Right kidney (tissue), 1 donor: ENCODE data around the gene TAF3.

Source experiments
- DNase-seq: peaks from one replicate; pipeline ENCODE4 v3.0.0-alpha.2; 2016

TAF3 gene

DNA sequence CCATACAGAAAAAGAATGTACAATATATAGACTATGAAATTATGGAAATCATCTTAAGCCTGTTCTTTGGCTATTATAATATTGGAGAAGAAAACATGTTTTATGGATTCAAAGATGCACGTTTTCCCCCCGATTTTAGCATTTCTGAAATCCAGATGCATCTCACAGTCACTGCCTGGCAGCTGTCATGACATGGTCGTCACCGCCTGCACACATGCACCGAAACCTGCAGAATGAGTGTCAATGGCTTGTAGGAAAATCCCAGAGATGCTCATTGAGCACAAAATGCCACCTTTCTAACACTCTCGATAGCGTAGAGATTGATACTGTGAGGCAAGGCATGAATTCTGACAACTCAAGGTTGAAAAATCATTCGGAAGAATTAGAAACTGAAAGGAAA, 115.5 kb downstream of the TAF3 start:
- no peak for DNase-seq

DNA sequence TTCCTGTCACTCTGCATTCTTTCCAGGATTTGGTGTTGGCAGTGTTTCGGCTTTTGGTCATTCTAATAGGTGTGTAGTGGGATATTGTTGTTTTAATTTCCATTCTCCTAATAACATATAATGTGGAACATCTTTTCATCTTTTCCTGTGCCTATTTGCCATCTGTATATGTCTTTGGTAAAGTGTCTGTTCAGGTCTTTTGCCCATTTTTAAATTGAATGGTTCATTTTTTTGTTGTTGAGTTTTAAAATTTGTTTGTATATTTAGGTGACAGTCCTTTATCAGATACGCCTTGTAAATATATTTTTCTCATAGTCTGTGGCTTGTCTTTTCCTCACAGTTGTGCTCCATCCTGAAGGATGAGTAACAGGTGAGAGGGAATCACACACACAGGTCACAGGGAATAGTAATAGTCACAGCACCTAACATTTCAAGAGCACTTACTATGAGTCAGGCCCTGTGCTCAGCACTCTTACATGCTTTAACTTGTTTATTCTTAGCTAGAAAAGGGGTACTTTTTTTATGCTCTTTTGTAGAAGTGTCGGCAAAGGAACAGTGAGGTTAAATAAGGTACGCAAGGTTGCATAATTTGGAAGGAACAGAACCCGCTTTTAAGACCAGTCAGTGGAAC, 119.1 kb downstream of the TAF3 start:
- DNase-seq: no peak

DNA sequence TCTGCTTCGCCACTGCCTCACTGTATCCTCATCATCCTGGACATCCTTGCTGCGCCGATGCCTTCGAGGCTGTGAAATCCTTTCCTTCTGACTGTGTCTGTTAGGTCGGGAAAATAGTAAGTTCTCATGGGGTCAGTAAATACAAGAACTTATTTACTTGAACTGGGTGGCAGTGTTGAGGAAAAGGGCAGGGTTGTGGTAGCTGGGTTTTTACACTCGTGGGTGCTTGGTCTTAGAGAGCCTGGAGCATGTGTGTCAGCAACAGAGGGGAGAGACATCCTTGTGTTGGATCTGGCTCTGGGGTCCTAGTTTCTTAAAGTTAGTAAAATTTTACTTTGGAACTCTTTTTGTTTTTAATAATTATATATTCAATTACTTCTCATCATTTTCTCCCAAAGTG, 123.3 kb downstream of the TAF3 start:
- no peak for DNase-seq

DNA sequence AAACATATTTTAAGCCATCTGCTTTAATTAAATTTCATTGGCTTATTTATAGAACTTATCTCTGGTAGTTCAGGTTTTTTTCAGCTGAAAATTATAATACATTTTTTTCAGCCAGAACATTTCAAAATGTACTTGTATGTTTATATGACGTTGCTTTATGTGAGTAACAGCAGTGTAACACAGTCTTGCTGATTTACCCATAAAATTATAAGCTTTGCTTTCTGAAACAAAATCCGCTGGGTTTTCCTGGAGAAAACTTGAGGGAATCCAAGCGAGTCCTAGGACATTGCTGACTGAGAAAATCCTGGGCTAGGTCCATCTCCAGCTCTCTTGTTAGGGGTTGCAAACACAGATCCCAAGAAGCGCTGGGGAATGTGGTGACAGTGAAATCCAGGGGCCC, 124.0 kb downstream of the TAF3 start:
- no peak for DNase-seq

DNA sequence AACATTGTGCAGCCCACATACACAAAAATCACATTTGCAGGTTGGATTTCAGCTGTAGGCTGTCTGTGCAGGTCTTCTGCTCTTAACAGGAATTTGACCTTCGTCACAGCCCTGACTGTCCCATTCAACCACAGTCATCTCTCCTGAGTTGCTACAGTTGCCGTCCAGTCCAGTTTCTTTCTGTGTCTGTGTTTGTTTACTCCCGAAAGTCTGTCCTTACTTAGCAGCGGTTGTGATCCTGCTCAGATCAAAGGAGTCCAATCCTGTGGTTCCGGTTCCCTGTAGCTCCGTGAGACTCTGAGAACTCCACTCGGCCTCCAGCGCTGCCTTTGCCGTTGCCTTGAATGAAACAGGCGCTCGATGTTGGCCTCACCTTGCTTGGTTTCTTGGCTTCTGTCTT, 124.6 kb downstream of the TAF3 start:
- no peak for DNase-seq

DNA sequence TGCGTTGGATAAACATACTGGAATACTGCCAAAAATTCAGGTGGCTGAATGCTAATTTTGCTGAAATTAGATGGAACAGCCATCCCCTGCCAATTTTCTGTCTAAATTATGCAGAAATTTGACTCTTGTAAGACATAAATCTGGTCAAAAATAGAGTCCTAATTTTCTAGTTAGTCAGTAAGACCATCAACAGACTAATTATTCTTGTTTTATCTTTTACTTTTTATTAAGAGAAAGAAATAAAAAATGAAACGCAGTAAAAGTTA, 125.8 kb downstream of the TAF3 start:
- DNase-seq: no peak

DNA sequence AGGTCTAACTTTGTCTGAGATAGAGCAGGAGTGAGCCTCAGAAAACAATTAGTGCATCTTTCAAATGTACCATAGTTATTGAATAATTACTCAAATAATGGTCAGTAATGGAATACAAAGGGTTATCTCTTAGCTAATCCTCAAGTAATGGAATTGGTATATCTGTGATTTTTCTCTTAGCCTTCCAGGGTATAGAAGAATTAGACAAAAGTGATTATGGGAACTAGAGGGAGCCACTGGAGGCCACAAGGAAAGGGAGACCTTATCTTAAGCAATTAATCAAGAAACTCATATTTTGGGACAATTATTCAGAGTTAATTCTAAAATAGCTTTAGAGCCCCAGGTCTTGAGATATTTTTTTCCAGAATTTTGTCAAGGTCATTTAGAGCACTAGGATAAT, 126.2 kb downstream of the TAF3 start:
- DNase-seq: no peak

DNA sequence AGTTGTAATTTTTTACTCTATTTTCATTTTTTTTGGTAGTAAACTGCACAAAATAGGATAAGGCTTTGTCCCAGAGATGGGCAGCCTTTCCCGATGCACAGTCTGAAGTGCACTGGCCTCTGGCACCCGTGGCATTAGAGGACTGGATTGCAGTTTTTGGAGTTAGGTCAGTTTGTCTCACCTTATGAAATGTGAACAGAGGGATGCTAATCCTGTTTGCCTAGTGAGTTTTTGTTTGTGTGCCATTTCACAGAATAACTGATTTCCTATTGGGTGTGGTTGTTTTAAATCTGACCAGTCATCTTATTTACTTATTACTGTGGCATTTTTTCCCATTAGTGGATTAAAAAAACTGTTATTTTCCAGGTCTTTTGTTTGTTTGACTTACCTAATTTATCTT, 126.7 kb downstream of the TAF3 start:
- no peak for DNase-seq

DNA sequence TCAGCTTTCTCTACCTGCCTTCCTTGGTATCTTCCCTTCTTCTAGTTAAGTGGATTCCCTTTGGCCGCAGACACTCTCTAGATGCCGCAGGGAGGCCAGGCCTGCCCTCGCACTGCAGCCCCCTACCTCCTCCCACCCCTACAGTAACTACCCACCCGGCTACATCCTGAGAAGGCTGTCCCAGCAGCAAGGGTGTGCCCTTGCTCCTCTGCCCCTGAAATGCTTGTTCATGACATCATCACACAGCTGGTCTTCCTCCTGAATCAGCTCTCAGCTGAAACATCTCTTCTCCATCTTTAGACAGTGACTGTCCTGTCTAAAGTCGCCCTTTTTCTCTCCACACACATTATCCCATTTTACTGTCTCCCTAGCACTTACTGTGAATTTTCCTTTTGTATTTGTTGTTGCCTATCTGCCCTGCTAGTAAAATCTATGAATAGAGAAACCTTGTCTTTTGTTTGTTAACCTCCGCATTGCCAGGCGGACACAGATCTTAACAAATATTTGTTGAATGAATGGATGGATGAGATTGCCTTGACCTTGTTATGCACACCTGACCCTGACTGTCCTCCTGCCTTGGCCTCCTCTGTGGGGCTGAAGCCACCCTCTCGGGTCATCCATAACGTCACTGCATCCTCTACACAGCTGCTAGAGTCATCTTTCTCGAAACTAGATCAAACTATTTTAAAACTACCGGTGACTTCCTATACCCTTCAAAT, 127.3 kb downstream of the TAF3 start:
- DNase-seq: no peak

DNA sequence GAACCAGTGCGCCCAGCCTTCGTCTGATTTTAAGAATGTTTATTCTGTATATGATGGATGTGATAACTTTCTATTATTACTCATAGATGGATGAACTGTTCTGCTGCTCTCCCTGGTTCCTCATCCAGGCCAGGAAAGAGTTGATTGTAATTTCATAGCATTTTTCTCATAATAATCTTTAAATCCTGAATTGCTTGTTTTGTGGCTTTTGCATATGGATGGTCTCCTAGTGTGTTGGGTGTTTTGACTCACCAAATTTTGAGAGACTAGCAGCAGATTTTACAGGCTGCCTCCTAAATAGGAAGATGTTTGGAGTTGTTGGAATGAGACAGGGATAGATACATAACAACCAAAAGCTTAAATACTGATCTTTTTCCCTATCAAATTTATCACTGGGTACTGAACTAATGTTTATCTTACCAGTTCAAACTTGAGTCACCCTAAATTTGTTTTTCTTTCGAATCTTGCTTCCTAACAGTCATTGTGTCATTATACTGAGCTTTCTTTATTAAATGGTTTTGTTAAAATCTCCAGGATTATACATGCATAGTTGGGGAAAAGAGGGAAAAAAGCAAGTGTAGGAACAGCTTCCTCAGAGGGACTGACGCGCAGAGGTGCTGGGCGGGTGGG, 130.2 kb downstream of the TAF3 start:
- no peak for DNase-seq

DNA sequence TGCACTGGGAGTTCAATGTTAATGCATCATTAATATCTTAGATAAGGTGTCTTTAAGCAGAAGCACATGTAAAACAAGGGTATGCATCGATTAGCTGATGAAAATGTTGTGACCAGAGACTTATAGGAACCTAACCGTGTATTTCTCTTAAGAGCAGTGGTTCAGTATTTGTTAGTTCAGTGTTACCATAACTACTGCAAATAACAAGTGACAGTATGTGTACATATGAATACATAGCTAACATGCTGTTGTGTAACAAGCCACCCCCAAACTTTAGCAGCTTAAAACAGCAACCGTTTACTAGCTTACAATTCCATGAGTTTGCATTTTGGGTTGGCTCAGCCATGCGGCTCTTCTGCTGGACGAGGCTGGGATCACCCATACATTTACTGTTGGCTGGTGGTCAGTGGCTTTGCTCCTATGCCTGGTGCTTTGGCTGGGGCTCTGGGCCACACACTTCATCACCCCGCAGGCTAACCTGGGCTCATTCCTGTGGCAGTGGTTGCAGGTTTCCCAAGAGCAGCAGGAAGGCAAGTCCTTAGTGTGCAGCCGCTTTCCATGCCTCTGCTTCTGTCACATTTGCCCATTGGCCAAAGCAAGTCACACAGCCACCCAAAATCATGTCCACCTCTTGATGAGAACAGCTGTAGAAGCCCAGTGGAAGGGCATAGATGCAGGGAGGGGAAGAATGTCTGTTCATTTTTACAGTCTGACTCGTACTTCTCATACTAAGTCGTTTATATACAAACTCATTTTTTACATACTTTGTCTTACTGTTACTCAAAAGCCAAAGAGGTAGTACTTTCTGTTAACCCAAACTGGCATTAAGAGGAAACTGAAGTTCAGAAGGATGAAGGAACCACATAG, 132.9 kb downstream of the TAF3 start:
- no peak for DNase-seq

DNA sequence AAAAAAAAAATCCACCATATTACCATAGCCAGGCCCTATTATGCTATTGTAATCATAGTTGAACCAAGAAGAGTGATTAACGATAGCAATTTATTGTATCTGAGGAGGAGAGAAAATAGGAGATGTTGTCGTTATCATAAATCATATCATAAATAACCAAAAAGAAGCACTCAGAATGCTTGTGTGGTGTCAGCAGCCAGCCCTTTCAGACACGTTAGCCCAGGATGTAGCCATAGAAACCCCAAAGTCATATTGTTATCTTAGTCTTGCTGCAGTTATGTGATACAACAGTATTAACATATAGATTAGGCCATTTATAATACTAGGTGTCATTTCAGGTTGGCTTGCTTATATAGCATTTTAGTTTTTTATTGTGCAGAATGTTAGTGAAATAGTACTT, 134.0 kb downstream of the TAF3 start:
- no peak for DNase-seq

DNA sequence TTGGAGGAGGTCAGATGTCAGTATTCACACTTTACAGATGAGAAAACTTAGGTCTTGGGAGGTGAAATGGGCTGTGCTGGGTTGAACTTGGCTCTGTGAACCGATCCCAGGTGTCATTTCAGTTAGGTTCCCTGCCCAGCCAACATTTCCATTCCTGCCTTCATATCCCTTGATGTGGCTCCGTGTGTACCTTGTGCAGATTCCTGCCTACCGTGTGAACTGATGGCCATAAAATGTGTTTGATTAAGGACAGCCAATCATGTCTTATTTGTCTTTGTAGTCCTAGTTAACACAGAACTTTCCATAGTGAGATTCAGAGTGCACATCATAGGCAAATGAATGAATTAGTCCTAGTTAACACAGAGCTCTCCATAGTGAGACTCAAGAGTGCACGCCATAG, 135.1 kb downstream of the TAF3 start:
- DNase-seq: no peak

DNA sequence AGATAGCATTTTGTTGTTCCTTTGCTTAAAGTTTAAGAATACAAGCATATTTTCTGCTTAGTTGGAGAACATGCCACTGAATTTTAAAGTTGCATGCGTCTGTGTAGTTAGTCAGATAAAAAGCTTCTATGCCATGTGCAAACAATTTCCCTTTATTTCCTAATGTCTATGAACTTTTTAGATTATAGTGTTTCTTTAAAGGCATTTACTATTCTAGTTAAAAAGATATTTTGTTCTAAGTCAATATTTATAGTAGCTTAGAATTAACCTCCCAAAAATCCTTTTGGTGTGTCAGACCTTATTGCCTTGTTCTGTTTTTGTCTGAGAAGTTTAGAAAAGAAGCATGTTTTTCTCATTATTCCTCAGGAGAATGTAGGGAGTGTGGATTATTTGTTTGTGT, 137.1 kb downstream of the TAF3 start:
- DNase-seq: no peak

DNA sequence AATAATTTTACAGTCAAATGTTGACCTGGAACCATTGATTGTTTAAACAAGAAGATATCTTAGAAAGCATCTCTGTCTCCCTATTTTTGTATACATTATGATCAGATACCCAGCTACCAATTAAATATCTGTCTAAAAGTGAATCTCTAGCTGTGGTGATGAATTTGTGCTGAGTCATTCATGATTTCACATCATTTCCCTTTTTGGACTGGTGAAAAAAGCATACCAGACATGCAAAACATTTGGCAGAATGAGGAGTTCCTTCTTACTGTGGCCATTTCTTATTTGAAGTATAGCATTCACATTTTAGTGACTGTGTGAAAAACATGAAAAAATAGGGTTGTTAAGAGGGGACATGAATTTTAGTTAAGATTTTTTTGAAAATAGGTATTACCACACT, 138.2 kb downstream of the TAF3 start:
- no peak for DNase-seq

DNA sequence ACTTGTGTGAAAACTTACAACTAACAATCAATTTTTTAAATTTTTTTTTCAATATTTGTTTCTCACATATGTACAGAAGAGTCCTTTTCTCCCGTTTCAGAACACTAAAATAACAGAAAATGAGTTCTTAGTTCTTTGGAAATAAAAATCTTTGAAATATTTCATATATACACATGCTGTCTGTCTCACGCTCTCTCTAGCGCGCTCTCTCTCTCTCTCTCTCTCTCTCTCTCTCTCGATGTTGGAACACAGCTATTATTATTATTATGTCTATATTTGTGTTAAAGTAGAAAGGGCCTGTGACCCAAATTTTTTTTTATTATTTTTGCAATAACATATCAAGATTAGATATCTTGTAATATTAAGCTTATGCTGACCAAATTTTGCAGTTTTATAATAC, 139.3 kb downstream of the TAF3 start:
- DNase-seq: no peak

DNA sequence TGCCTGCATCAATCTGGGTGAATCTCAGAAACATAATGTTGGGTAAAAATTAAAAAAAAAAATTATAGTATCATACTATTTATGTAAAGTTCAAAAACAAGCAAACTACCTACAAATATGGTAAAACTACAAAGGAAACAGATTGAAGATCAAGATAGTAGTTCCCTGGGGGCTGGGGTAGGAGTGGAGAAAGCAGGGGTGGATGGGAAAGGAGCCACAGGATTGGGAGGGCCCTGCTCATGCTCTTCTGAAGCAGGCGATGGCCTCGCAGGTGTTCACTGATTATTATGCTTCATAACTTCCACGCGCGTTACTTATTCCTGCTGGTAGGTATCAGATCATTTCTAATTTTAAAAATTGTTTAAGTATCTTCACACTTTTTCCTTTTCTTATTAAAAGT, 140.1 kb downstream of the TAF3 start:
- no peak for DNase-seq

DNA sequence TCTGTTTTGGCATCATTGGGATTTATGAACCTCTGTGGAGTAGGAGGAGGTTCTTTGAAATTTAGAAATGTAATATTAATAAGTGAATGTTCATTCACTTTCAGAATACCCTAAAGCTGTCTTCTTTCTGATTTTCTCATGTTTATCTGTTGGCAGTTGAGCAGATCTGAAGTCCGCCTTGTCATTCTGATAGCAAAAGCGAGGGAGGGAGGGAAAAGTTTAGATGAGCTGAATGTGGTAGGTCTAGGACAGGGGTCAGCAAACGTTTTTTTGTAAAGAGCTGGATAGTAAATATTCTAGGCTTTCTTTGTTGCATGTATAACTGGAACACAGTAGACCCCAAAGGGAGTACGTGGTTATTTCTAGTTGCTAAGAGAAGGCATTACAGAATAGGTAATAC, 141.8 kb downstream of the TAF3 start:
- DNase-seq: no peak

DNA sequence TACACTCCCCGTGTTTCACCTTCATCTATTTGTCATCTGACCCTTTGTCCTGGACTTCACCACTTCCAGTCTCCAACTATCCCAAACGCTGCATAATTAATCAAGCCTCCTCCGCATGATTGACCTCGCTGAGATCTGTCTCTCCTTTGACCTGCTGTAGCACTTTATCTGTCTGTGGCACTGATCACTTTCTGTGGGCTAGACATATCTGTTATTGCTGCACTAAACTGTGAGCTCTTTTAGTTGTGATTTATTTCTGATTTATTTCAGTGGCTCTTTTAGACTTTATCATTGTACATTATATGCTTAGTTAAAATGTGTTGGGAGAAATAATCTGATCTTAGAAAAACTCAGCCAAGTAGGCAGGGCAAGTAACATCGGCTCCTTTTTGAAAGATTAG, 144.3 kb downstream of the TAF3 start:
- DNase-seq: no peak

DNA sequence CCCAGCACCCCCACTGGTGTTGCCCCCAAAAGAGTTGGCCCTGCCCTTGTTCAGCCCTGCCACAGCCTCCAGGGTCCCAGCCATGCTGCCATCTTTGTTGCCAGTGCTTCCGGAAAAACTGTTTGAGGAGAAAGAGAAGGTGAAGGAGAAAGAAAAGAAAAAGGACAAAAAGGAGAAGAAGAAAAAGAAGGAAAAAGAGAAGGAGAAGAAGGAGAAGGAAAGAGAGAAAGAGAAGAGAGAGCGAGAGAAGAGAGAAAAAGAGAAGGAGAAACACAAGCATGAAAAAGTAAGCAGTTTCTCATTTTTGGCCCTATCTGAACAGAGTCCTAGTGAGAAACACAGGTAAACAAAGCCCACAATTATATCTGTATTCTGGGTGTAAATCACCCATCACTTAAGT, 147.2 kb downstream of the TAF3 start:
- no peak for DNase-seq

DNA sequence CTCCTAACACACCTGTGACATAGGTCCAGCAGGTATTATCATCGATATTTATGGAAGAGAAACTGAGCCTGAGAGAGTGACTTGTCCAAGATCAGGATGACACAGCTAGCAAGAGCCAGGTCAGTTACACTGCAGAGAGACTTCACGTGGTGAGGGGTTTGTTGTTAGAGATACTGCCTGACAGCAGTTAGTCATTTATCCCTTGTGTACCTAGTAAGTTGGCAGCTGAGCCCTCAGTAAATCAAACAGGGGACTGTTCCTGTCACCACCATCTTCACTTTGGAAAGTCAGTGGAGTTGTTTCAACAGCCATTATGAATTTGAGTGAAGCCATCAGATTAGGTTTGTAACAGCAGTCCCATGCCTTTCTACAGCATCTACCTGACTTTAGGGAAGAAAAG, 148.7 kb downstream of the TAF3 start:
- DNase-seq: no peak

DNA sequence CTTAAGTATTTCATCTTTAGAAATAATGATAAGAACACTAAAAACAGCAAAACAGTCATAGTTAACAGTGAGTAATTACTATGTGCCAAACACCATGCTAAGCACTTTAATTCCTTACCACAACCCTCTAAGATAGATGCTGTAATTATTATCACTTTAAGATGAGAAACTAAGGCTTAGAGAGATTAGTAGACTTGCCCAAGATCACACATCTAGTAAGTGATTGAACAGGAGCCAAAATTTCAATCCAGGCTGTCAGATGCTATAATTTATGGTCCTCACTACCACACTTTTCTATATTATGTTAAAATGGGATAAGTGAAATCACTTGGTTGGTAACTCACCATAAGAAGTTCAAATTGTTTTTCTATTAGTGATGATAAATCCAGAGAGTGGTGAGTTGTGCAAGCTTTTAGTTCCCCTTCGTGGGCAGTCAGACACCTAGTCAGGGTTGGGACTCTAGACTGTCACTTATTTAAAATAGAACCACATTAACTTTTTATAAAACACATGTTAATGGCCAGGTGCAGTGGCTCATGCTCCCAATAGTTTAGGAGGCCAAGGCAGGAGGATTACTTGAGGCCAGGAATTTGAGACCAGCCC, 150.3 kb downstream of the TAF3 start:
- no peak for DNase-seq

DNA sequence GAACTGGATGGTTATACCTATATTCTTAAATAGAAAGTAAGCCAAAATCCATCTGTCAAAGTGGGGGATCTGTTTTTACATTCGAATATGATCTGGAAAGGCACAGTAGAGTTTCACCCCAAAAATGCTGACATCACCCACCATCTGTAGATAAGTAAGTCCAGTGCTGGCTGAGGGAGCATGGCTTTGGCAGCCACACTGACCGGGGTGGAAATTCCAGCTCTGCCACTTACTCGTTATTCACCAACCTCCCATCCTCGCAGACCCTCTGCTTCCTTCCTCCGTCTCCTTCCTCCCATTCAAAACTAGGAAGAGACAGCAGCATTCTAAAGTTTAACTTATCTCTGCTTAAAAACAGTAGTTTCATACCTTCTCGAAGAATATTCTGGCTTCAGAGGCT, 151.3 kb downstream of the TAF3 start:
- no peak for DNase-seq
